ENCODE measurements around the gene APLP2.

APLP2 gene

DNA sequence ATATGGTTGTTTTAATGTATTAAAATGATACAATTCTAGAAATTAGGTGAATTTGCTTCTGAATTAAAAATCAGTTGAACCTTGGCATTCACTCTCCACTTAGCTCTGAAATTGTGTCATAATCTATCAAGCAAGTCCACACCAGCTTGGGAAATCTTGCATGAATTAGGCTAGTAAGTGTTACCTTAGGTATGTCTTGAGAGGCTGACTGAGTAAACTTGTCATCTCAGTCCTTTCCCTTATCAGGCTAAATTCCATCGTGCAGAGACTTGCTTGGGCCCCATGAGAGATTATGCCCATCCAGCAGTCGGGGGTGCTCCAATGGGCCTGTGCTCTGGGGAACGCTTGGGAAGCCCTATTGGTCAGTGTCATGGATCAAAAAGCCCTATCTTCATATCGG lies 55.9 kb downstream of the APLP2 start:
- Histone ChIP-seq H2BK12ac (ENCODE audit: low read length in 2 of 2) (no peak overlapping the region), H3K4me1 (ENCODE audit: control insufficient read depth, insufficient read depth, low read depth, low read length) (peaks cover 9% of the 10 kb centered on the region), H3K4me3 (ENCODE audit: insufficient read depth in 1 of 2, low read depth in 1 of 2, low read length in 2 of 2) (no peak overlapping the region), H4K8ac (ENCODE audit: low read length) (no peak overlapping the region), H3K9me3 (ENCODE audit: control insufficient read depth, low read length) (no peaks in the 10 kb centered on the region), H3K36me3 (ENCODE audit: control insufficient read depth in 1 of 2, insufficient read depth in 2 of 2, low read depth in 1 of 2, low read length in 2 of 2) (peaks cover 37 to 95% of the 10 kb centered on the region in 2 experiments), H3K4ac (ENCODE audit: low read depth in 1 of 2, low read length in 2 of 2) (no peak overlapping the region), H3K27me3 (ENCODE audit: control insufficient read depth in 1 of 2, insufficient read depth in 1 of 2, low read length in 2 of 2) (no peaks in the 10 kb centered on the region), H3K27ac (ENCODE audit: low read length, poor library complexity, severe bottlenecking) (no peak overlapping the region), H3K18ac (ENCODE audit: low read depth in 1 of 2, low read length in 2 of 2) (no peak overlapping the region), H3K79me1 (replicated peaks; ENCODE audit: low read length, poor library complexity, severe bottlenecking) (peaks cover 29% of the 10 kb centered on the region), H2BK120ac (ENCODE audit: low read depth, low read length) (no peak overlapping the region), H2BK5ac (ENCODE audit: low read depth, low read length, poor library complexity, severe bottlenecking) (no peak overlapping the region), H4K91ac (ENCODE audit: low read length) (no peak overlapping the region), H2BK15ac (ENCODE audit: low read depth, poor library complexity, severe bottlenecking) (no peak overlapping the region), H2AK5ac (ENCODE audit: low read length, severe bottlenecking) (no peak overlapping the region), H3K23ac (ENCODE audit: low read length in 2 of 2) (no peak overlapping the region), H2AFZ (ENCODE audit: low read depth, low read length) (no peak overlapping the region), H3K4me2 (ENCODE audit: low read length, poor library complexity, severe bottlenecking) (no peak overlapping the region), H3K9ac (ENCODE audit: low read length) (no peak overlapping the region), H3K14ac (ENCODE audit: low read length in 2 of 2) (no peak overlapping the region)
- 98% methylated on average over 4 of the region's 4 CpGs for WGBS
- no peak for DNase-seq

GRCh38 chr11:130126516-130126915 lies 56.8 kb downstream of the APLP2 start:
- Histone ChIP-seq H3K23ac (ENCODE audit: low read length in 2 of 2) (no peak overlapping the region), H3K18ac (ENCODE audit: low read depth in 1 of 2, low read length in 2 of 2) (no peak overlapping the region), H2BK12ac (ENCODE audit: low read length in 2 of 2) (no peak overlapping the region), H4K91ac (ENCODE audit: low read length) (no peak overlapping the region), H3K14ac (ENCODE audit: low read length in 2 of 2) (no peak overlapping the region), H3K27ac (ENCODE audit: low read length, poor library complexity, severe bottlenecking) (no peak overlapping the region), H3K36me3 (ENCODE audit: control insufficient read depth in 1 of 2, insufficient read depth in 2 of 2, low read depth in 1 of 2, low read length in 2 of 2) (peaks cover 45 to 96% of the 10 kb centered on the region in 2 experiments), H3K9me3 (ENCODE audit: control insufficient read depth, low read length) (no peaks in the 10 kb centered on the region), H3K4me3 (ENCODE audit: insufficient read depth in 1 of 2, low read depth in 1 of 2, low read length in 2 of 2) (no peak overlapping the region), H2AK5ac (ENCODE audit: low read length, severe bottlenecking) (no peak overlapping the region), H3K4ac (ENCODE audit: low read depth in 1 of 2, low read length in 2 of 2) (no peak overlapping the region), H2BK5ac (ENCODE audit: low read depth, low read length, poor library complexity, severe bottlenecking) (no peak overlapping the region), H2BK120ac (ENCODE audit: low read depth, low read length) (no peak overlapping the region), H3K79me1 (replicated peaks; ENCODE audit: low read length, poor library complexity, severe bottlenecking) (peaks cover 28% of the 10 kb centered on the region), H3K27me3 (ENCODE audit: control insufficient read depth in 1 of 2, insufficient read depth in 1 of 2, low read length in 2 of 2) (no peaks in the 10 kb centered on the region), H2BK15ac (ENCODE audit: low read depth, poor library complexity, severe bottlenecking) (no peak overlapping the region), H3K4me2 (ENCODE audit: low read length, poor library complexity, severe bottlenecking) (no peak overlapping the region), H3K9ac (ENCODE audit: low read length) (no peak overlapping the region), H3K4me1 (ENCODE audit: control insufficient read depth, insufficient read depth, low read depth, low read length) (peaks cover 9% of the 10 kb centered on the region), H4K8ac (ENCODE audit: low read length) (no peak overlapping the region), H2AFZ (ENCODE audit: low read depth, low read length) (no peak overlapping the region)
- DNase-seq, result no peak
- WGBS, result 98% methylated on average over 5 of the region's 5 CpGs

DNA sequence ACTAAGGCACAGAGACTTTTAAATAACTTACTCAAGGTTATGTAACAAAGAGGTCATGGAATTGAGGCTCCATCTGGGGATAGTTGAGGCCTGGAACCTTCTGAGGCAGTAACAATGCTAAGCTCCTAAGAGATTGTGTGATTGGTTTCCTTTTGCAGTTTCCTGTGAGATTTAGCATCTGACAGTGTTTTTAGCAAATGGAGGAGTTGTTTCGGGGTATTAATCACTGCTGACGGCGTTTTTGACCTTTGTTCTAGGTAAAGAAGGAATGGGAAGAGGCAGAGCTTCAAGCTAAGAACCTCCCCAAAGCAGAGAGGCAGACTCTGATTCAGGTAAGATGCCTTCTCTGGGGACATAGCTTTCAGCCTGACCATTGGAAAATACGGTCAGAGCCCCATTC lies 57.8 kb downstream of the APLP2 start:
- Histone ChIP-seq H4K8ac (ENCODE audit: low read length) (no peak overlapping the region), H2BK5ac (ENCODE audit: low read depth, low read length, poor library complexity, severe bottlenecking) (no peak overlapping the region), H3K36me3 (ENCODE audit: control insufficient read depth in 1 of 2, insufficient read depth in 2 of 2, low read depth in 1 of 2, low read length in 2 of 2) (peaks cover 44 to 96% of the 10 kb centered on the region in 2 experiments), H3K4me2 (ENCODE audit: low read length, poor library complexity, severe bottlenecking) (no peak overlapping the region), H3K9ac (ENCODE audit: low read length) (peak overlapping the region; percentile 10), H3K4me3 (ENCODE audit: insufficient read depth in 1 of 2, low read depth in 1 of 2, low read length in 2 of 2) (no peak overlapping the region), H3K27me3 (ENCODE audit: control insufficient read depth in 1 of 2, insufficient read depth in 1 of 2, low read length in 2 of 2) (no peaks in the 10 kb centered on the region), H2BK15ac (ENCODE audit: low read depth, poor library complexity, severe bottlenecking) (no peak overlapping the region), H2BK120ac (ENCODE audit: low read depth, low read length) (no peak overlapping the region), H3K14ac (ENCODE audit: low read length in 2 of 2) (no peak overlapping the region), H3K18ac (ENCODE audit: low read depth in 1 of 2, low read length in 2 of 2) (no peak overlapping the region), H2AFZ (ENCODE audit: low read depth, low read length) (no peak overlapping the region), H4K91ac (ENCODE audit: low read length) (no peak overlapping the region), H3K9me3 (ENCODE audit: control insufficient read depth, low read length) (no peaks in the 10 kb centered on the region), H3K4ac (ENCODE audit: low read depth in 1 of 2, low read length in 2 of 2) (no peak overlapping the region), H3K27ac (ENCODE audit: low read length, poor library complexity, severe bottlenecking) (no peak overlapping the region), H2BK12ac (ENCODE audit: low read length in 2 of 2) (no peak overlapping the region), H3K23ac (ENCODE audit: low read length in 2 of 2) (no peak overlapping the region), H3K79me1 (replicated peaks; ENCODE audit: low read length, poor library complexity, severe bottlenecking) (peaks cover 28% of the 10 kb centered on the region), H3K4me1 (ENCODE audit: control insufficient read depth, insufficient read depth, low read depth, low read length) (peaks cover 9% of the 10 kb centered on the region), H2AK5ac (ENCODE audit: low read length, severe bottlenecking) (no peak overlapping the region)
- 94% methylated on average over 4 of the region's 4 CpGs for WGBS
- no peak for DNase-seq

DNA sequence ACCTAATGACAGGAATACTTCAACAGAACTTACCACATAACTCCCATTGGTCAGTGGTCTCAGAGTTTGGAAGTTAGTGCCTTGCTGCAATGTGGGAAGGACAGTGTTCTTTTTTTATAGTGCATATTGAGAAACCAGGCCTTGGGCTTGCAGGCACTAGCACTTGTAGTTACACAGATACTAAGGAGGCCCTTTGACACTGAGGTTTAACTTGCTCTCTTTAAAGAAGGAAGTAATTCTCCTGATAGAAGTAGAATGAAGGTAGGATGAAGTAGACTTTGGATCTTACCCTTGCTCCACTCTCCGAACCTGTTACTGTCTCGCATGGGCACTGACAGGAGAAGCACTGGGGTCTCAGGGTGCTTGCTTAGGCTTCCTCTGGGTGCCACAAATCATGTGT lies 58.9 kb downstream of the APLP2 start:
- H3K27ac ChIP-seq (ENCODE audit: low read length, poor library complexity, severe bottlenecking), result no peak overlapping the region
- no peak overlapping the region for H3K9ac ChIP-seq (ENCODE audit: low read length)
- no peak for DNase-seq
- H3K4me3 ChIP-seq (ENCODE audit: insufficient read depth in 1 of 2, low read depth in 1 of 2, low read length in 2 of 2), result no peak overlapping the region
- no peak overlapping the region for H2AK5ac ChIP-seq (ENCODE audit: low read length, severe bottlenecking)
- H3K14ac ChIP-seq (ENCODE audit: low read length in 2 of 2), result no peak overlapping the region
- H3K4me2 ChIP-seq (ENCODE audit: low read length, poor library complexity, severe bottlenecking), result no peak overlapping the region
- H4K8ac ChIP-seq (ENCODE audit: low read length), result no peak overlapping the region
- no peak overlapping the region for H3K18ac ChIP-seq (ENCODE audit: low read depth in 1 of 2, low read length in 2 of 2)
- 100% methylated on average over 2 of the region's 2 CpGs for WGBS
- H3K4me1 ChIP-seq (ENCODE audit: control insufficient read depth, insufficient read depth, low read depth, low read length), result peaks cover 7% of the 10 kb centered on the region
- no peak overlapping the region for H2AFZ ChIP-seq (ENCODE audit: low read depth, low read length)
- no peak overlapping the region for H2BK12ac ChIP-seq (ENCODE audit: low read length in 2 of 2)
- H3K36me3 ChIP-seq (ENCODE audit: control insufficient read depth in 1 of 2, insufficient read depth in 2 of 2, low read depth in 1 of 2, low read length in 2 of 2), result peaks cover 43 to 96% of the 10 kb centered on the region in 2 experiments
- H2BK5ac ChIP-seq (ENCODE audit: low read depth, low read length, poor library complexity, severe bottlenecking), result no peak overlapping the region
- H3K79me1 ChIP-seq (replicated peaks; ENCODE audit: low read length, poor library complexity, severe bottlenecking), result peaks cover 29% of the 10 kb centered on the region
- no peak overlapping the region for H4K91ac ChIP-seq (ENCODE audit: low read length)
- H3K4ac ChIP-seq (ENCODE audit: low read depth in 1 of 2, low read length in 2 of 2), result no peak overlapping the region
- no peak overlapping the region for H2BK120ac ChIP-seq (ENCODE audit: low read depth, low read length)
- H3K23ac ChIP-seq (ENCODE audit: low read length in 2 of 2), result no peak overlapping the region
- no peaks in the 10 kb centered on the region for H3K27me3 ChIP-seq (ENCODE audit: control insufficient read depth in 1 of 2, insufficient read depth in 1 of 2, low read length in 2 of 2)
- no peak overlapping the region for H2BK15ac ChIP-seq (ENCODE audit: low read depth, poor library complexity, severe bottlenecking)
- H3K9me3 ChIP-seq (ENCODE audit: control insufficient read depth, low read length), result no peaks in the 10 kb centered on the region
